Nephron (organoid): Measurements from ENCODE around the gene BCAP29.

Experiments used
- H3K27ac Mint-ChIP-seq, 3 experiments: 2 replicates each; pipeline ENCODE4 v1.8.0; 2020; ENCODE audit warnings: mixed read lengths in 3 of 3, mild to moderate bottlenecking in 2 of 3, moderate library complexity in 1 of 3
- H3K27me3 Mint-ChIP-seq: 2 replicates; pipeline ENCODE4 v1.8.0; 2021; ENCODE audit warnings: low read depth, mild to moderate bottlenecking, moderate library complexity, mixed read lengths
- H3K36me3 Mint-ChIP-seq: 2 replicates; pipeline ENCODE4 v1.8.0; 2020; ENCODE audit warnings: low read depth, mixed read lengths
- H3K4me1 Mint-ChIP-seq: 2 replicates; pipeline ENCODE4 v1.8.0; 2020; ENCODE audit warnings: mixed read lengths
- H3K4me3 Mint-ChIP-seq, 3 experiments: 2 replicates each; pipeline ENCODE4 v1.8.0; 2020; ENCODE audit warnings: mild to moderate bottlenecking in 3 of 3, mixed read lengths in 3 of 3, moderate library complexity in 2 of 3
- H3K9me3 Mint-ChIP-seq: 2 replicates; pipeline ENCODE4 v1.8.0; 2020; ENCODE audit warnings: mixed read lengths
- TF ChIP-seq, protein P1 (sequence below), 3 experiments: fragments of 200-600 bp; sonication (generic); IDR thresholded peaks; one replicate each; pipeline ENCODE4 v1.5.0; 2021; ENCODE audit warnings: antibody characterized with exemption in 3 of 3; ENCODE audit not compliant: unreplicated experiment in 3 of 3

The BCAP29 gene

DNA sequence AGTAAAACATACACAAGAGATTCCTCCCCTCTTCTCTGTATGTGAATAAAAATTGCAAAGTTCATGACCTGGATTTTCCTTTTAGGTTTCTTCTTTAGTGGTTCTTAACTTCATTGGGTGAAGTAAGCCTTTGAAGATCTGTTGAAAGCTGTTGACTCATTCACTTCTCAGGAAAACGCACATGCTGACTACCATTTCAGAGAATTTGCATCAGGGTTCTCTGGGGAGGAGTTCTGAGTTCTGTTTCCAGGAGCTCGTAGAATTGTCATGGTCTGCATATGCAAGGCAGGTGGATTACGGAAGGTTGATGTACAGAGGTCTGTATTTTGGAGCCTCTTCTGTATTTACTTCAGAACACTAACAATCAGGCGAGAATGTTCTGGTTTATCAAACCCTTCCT lies 79.6 kb downstream of the BCAP29 start:
- Mint-ChIP-seq H3K4me3 (peak overlapping the region in 1 of 3 experiments; percentile 67), H3K36me3 (no peaks in the 10 kb centered on the region), H3K27ac (no peak overlapping the region), H3K27me3 (peaks cover 93% of the 10 kb centered on the region), H3K4me1 (no peaks in the 10 kb centered on the region), H3K9me3 (no peaks in the 10 kb centered on the region)
- TF ChIP-seq, protein P1, sequence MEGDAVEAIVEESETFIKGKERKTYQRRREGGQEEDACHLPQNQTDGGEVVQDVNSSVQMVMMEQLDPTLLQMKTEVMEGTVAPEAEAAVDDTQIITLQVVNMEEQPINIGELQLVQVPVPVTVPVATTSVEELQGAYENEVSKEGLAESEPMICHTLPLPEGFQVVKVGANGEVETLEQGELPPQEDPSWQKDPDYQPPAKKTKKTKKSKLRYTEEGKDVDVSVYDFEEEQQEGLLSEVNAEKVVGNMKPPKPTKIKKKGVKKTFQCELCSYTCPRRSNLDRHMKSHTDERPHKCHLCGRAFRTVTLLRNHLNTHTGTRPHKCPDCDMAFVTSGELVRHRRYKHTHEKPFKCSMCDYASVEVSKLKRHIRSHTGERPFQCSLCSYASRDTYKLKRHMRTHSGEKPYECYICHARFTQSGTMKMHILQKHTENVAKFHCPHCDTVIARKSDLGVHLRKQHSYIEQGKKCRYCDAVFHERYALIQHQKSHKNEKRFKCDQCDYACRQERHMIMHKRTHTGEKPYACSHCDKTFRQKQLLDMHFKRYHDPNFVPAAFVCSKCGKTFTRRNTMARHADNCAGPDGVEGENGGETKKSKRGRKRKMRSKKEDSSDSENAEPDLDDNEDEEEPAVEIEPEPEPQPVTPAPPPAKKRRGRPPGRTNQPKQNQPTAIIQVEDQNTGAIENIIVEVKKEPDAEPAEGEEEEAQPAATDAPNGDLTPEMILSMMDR (IDR thresholded peaks at IDR 0.05; ENCODE audit: unreplicated experiment in 3 of 3) = no peak

DNA sequence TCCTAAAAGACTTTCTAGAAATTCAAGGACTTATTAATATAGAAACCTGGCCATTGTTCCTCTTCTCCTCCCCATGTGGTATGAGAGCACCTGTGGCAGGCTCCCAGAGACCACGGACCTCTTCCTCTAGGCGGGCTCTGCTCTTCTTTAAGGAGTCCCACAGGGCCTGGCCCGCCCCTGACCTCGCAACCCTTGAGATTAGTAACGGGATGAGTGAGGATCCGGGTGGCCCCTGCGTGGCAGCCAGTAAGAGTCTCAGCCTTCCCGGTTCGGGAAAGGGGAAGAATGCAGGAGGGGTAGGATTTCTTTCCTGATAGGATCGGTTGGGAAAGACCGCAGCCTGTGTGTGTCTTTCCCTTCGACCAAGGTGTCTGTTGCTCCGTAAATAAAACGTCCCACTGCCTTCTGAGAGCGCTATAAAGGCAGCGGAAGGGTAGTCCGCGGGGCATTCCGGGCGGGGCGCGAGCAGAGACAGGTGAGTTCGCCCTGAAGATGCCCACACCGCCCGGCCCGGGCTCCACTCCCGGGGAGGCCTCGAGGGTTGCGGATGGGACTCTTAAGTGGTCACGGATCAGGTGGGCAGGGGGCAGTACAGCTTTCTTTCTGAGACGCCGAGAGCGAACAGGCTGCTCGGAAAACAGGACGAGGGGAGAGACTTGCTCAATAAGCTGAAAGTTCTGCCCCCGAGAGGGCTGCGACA lies 80.5 kb downstream of the BCAP29 start, which contains the start of gene SLC26A4:
Gene SLC26A4, plus strand, starts transcription at position 448 of the 700 bp plus-strand sequence. CDS start 814 bp downstream, outside the sequence.
- H3K4me3 Mint-ChIP-seq = peak within 1 kb of the TSS; percentile 82 to 89 (median 87)
- H3K4me1 Mint-ChIP-seq = no peaks in the 10 kb centered on the region
- H3K36me3 Mint-ChIP-seq = no peaks in the 10 kb centered on the region
- TF ChIP-seq, protein P1 (IDR thresholded peaks at IDR 0.05; ENCODE audit: unreplicated experiment in 3 of 3) = no peak
- H3K27ac Mint-ChIP-seq = no peak within 1 kb of the TSS
- H3K27me3 Mint-ChIP-seq = peaks cover 94% of the 10 kb centered on the region
- no peaks in the 10 kb centered on the region for H3K9me3 Mint-ChIP-seq

DNA sequence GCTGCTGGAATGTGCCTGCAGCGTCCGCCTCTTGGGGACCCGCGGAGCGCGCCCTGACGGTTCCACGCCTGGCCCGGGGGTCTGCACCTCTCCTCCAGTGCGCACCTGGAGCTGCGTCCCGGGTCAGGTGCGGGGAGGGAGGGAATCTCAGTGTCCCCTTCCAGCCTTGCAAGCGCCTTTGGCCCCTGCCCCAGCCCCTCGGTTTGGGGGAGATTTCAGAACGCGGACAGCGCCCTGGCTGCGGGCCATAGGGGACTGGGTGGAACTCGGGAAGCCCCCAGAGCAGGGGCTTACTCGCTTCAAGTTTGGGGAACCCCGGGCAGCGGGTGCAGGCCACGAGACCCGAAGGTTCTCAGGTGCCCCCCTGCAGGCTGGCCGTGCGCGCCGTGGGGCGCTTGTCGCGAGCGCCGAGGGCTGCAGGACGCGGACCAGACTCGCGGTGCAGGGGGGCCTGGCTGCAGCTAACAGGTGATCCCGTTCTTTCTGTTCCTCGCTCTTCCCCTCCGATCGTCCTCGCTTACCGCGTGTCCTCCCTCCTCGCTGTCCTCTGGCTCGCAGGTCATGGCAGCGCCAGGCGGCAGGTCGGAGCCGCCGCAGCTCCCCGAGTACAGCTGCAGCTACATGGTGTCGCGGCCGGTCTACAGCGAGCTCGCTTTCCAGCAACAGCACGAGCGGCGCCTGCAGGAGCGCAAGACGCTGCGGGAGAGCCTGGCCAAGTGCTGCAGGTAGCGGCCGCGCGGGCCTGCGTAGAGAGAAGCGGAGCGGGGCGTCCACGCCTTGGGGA lies 81.2 kb downstream of the BCAP29 start:
- Mint-ChIP-seq H3K4me3 (peak overlapping the region; percentile 82 to 89 (median 87)), H3K27me3 (peaks cover 90% of the 10 kb centered on the region), H3K4me1 (no peaks in the 10 kb centered on the region), H3K27ac (no peak overlapping the region), H3K36me3 (no peaks in the 10 kb centered on the region), H3K9me3 (no peaks in the 10 kb centered on the region)
- TF ChIP-seq, protein P1 (IDR thresholded peaks at IDR 0.05; ENCODE audit: unreplicated experiment in 3 of 3) = no peak

DNA sequence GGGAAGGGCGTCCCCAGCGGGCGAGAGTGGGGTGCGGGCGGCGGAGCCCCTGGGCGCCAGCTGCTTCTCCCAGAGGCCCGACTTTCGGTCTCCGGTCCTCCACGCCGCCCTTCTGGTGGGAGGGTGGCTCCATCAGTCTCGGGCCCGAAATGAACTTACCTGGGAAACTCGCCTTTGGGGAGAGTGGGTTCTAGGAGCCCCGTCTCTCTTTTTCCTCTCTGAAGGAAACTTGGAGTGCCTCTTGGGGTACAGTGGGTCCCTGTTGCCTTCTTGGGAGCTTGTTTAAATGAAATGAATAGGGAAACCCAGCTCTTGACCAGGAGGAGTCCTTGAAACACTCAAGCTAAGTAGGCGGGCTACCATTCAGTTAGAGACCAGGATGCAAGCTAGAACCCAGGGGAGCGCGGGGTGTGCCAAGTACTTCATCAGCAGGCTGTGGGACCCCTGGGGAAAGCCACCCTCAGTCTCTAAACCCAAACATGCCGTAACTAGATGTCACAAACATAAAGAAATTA lies 81.9 kb downstream of the BCAP29 start:
- H3K27me3 Mint-ChIP-seq = peaks cover 86% of the 10 kb centered on the region
- TF ChIP-seq, protein P1 (IDR thresholded peaks at IDR 0.05; ENCODE audit: unreplicated experiment in 3 of 3) = no peak
- no peaks in the 10 kb centered on the region for H3K9me3 Mint-ChIP-seq
- no peaks in the 10 kb centered on the region for H3K4me1 Mint-ChIP-seq
- no peaks in the 10 kb centered on the region for H3K36me3 Mint-ChIP-seq
- no peak overlapping the region for H3K27ac Mint-ChIP-seq
- peak overlapping the region; percentile 69 to 89 (median 82) for H3K4me3 Mint-ChIP-seq

DNA sequence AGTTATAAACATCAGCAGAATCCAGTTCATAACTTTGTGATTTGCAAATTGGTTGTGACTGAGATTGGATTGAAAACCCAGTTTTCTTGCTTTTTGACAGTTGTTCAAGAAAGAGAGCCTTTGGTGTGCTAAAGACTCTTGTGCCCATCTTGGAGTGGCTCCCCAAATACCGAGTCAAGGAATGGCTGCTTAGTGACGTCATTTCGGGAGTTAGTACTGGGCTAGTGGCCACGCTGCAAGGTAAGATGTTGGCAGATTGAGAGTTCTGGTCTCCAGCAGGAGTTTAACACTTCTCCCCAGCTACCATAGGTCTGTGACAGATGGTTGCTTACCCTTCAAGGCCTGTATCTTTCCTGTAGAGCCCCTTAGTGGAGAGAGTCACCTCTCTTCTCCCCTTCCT lies 83.2 kb downstream of the BCAP29 start:
- Mint-ChIP-seq H3K27ac (no peak overlapping the region), H3K4me1 (no peaks in the 10 kb centered on the region), H3K9me3 (no peaks in the 10 kb centered on the region), H3K36me3 (no peaks in the 10 kb centered on the region), H3K27me3 (peaks cover 74% of the 10 kb centered on the region), H3K4me3 (no peak overlapping the region)
- TF ChIP-seq, protein P1 (IDR thresholded peaks at IDR 0.05; ENCODE audit: unreplicated experiment in 3 of 3) = no peak
